HG03135 (cell line): Measurements from ENCODE around the gene POLD4.
A peak's percentile ranks its signal among the peaks of the same experiment; 100 is the strongest.
"Not testable (repeated sequence)": the region's sequence is repeated elsewhere in the genome, so short reads cannot be mapped to it uniquely, and the experiment has no call there.

Experiments used
- ATAC-seq: cut with Tn5 transposase; IDR thresholded peaks from one replicate; pipeline ENCODE4 v1.9.1; 2021; ENCODE audit warnings: mild to moderate bottlenecking, moderate library complexity; ENCODE audit not compliant: unreplicated experiment

The POLD4 gene

DNA sequence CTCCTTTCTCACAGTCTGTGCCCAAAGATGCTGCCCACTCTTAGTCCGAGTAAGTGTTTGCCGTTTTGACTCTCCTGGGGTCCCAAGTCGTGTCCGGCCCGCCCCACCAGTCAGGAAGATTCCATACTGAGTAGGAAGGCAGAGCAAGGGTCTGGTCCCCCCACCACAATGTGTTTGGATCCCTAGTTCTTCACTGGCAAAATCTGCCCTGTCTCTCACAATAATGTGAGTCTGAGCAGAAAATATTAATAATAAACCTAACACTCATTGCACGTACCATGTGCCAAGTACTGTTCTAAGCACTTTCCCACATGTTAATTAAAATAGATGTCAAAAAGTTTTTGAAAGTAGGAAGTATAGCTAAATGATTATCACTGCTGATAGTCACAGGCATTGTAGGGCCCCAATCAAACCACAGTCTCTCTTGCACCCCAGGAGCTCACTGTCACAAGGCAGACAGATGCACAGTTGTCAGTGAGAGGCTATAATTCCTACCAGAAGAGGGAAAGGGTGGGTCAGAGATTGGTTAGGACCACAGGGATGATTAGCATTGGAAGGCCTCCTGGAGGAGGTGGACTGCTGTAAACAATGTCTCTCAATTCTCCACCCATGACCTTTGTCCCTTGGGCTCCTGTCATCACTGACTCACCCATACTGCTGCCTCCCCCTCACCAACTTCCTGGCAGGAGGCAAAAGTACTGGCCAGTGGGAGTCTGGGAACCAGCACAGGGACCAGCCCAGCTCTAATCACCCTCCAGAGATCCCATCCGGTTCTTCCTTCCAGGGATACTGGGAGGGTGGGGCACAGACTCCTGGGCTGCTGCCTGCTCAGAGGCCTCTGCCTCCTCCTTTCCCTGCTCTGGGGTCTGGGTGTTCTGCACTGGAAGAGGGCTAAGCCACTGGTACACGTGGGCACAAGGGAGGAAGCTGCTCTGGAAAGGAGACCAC is 1.0 kb upstream of the POLD4 start:
- no peak for ATAC-seq

DNA sequence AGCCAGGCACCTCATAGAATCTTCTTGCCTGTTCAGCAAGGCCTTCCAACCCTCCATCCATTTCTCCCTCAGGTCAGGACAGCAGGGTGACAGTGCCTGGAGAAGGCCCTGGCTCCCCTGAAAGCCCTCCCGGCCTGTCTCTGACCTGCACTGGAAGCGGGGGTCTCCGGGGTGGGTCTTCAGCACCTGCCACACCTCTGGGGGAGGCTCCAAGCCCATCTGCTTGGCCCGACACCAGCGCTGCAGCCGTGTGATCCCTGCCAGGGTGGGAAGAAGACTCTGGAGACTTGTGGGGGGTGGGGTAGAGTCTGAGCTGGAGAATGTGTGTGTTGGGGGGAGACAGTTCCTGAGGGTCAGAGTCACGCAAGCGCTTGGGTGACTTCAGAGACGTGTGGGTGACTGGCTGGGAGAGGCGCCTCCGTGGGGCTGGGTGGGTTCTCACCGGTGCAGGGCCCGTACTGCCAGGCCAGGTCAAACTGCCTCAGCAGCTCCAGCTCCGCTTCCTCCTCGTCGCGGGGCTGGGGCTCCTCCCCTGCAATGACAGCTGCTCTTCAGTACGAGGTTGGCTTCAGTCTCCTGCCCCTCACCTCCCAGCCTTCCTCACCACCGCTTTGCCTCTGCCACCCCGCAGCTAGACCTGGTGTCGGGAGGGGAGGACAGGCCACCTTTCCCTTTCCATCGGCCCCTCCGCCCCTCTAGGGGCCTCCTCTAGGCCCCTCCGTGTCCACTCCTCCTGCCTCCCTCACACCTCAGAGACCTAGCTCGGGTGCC is 615 bp downstream of the POLD4 start:
- ATAC-seq = peak; percentile 19

DNA sequence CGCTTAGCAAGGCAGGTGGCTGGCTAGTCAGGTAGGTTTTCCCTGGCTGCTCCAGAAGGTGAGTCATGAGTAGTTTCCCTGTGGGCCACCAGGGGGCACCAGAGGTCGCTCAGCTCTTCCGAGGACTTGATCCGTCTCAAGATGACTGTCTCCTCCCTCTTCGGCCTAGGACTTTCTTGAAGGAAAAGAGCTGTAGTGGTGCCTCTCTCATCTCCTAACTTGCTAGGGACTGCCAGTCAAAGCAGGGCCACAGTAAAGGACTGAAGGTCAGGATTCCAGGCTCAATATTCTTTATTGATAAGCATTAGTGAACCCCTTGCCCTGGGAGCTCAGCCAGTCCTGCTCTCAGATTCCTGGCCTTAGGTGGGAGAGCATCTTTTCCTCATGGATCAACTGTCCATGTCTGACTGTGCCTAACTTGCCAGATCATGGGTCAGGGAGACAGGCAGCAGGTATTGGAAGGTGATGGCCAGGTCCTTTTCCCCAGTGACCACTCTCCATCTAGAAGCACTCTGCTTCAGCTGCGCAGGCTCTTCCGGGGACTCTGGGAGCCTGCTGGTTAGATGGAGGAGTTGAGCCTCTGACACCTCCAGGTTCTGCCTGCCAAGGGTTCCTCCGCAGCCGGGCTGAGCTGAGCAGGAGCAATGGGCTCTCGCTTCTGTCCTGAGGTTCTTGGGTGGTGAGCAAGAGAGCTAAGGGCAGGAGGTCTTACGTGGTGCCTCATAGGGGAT is 1.9 kb downstream of the POLD4 start:
- ATAC-seq = no peak

DNA sequence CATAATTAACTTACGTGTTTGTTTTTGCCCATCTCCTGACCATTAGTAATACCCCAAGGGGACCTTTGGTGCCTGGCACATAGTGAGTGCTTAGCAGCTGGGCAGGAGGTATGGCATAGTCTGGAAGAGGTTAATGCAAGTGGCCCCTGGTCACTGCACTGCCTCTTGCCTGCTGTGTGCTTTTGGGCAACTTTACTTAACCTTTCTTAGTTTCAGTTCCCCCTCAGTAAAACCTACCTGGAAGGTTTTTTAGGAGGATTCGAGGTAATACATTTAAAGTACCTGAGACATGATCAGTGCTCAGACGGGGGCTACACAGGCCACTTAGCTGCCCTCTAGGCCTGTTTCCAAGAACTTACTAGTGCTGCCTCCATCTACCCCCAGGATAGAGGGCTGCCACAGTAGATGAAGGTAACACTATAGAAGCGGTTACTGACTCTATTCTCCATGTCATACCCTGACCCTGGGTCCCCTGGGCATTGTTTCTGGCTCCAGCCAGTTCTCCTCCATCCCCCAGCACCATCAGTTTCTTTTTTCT is 3.3 kb downstream of the POLD4 start:
- ATAC-seq = no peak

DNA sequence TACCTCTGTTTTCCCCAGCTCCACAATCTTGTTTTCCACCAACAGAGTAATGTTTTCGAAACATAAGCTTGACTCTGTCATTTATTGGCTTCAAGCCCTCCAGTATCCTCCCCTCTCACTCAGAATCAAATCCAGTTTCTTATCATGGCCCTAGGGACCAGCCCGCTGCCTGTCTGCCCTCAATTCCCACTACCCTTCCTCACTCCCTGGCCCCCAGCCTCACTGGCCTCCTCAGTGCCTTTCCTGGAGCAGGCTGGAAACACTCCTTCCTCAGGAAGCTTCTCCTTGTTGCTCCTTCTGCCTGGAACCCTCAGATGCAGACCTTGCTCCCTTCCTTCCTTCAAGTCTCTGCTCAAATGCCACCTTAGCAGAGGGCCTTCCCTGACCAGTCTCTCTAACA is 3.9 kb downstream of the POLD4 start:
- no peak for ATAC-seq

DNA sequence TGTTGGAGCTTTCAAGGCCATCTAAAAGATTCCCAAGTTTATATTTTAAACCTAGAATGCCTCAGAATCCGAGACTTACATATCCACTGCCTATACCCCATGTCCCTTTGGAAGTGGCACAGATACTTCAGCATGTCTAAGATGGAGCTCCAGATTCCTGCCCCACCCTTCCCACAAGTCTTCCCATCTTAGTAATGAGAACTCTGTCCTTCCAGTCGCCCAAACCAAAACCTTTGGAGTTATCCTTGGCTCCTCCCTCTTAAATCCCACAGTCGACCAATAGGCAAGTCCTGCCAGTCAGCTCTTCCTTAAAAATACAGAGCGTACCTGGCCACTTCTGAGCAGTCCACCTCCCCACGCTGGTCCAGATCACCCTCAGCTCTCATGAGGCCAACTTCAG is 4.3 kb downstream of the POLD4 start:
- no peak for ATAC-seq

DNA sequence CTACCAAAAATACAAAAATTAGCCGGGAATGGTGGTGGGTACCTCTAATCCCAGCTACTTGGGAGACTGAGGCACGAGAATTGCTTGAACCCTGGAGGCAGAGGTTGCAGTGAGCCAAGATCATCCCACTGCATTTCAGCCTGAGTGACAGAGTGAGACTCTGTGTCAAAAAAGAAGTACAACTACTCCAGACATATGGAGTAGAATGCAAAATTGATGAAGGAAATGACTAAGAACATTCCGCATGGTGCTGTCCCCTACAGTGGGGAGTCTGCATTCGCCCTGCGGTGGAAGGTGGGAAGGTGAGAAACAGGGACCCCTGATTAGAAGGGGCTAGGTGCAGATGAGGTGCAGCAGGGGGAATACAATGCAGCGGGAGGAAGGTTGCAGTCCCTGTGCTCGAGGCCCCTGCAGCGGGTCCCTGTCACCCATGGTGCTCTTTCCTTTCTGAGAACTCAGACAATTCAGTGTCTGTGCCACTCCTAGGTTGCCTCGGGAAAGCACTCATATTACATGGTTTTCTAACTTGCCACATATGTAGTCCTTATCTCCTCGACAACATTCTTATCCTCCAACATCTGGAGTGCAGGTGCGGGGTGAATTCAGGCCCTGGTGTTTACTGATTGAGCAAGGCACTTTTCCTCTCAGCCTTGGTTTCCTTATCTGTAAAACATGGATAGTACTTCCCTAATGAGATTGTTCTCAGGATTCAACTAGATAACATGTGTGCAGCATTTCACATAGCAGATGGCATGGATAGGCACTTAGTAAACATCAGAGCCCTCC is 5.2 kb downstream of the POLD4 start:
- ATAC-seq = no peak

DNA sequence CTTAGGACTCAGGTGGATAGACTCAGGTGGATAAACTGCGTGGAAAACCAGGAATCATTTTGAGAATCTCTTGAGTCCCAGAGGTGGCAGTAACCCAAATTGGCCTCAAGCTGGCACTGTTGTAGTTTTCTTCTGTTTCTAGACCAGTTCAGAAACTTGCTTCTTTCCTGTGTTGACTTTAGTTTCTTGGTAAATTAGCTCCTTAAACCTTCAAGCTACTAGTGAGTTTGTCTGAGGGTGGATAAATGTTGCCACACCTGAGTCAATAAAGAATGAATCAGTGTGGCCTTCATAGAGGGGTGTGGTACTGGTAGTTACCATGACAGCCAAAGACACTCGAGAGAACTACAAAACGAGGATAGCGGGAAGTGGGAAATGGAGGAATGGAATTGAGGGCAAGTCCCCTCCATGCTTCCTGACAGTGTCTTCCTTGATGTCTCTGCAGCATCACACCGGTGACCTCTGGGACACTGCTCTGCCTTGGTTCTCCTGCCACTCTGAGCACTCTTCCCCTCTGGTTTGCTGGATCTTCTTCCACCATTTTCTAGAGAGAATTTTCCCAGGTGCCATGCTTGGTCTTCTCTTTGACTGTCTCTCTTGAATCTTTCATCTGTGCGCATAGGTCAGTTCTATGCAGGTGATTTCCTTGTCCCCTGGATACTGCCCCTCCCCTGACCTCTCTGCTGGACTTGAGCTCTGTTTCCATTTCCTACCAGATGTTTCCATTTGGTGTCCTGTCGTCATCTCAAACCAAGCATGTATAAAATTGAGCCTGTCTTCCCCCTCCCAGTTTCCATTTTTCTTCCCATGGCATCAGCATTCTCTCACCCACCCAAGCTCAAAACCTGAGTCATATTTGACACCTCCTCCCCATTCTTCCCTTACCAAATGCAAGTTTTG is 7.2 kb downstream of the POLD4 start:
- no peak for ATAC-seq

DNA sequence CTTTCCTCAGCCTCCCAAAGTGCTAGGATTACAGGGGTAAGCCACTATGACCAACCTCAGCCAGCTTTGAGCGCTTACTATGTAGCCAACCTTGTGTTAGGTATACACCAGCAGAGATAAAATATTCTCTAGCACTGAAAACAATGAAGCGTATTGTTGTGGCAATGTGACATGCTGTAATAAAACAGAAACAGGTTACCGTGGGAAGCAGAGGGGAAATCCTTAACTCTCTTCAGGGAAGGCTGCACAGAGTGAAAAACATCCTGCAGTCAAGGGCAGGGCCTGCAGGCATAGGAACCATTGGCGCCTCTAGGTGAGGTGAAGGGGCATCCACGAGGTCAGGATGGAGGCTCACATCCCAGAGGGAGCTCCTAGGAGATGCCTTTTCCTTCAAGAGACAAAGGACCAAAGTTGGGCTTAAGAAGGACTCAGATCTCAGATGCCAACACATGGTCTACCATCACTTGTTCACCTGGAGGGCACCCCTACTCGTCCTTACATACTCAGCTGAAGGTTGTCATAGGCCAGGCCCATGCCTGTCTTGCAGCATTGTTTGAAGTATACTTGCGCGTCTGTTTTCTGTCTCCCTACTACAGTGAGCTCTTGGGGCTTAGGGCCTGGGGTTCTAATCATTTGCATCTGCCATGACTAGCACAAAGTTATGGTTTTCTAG is 8.0 kb downstream of the POLD4 start:
- ATAC-seq = no peak

DNA sequence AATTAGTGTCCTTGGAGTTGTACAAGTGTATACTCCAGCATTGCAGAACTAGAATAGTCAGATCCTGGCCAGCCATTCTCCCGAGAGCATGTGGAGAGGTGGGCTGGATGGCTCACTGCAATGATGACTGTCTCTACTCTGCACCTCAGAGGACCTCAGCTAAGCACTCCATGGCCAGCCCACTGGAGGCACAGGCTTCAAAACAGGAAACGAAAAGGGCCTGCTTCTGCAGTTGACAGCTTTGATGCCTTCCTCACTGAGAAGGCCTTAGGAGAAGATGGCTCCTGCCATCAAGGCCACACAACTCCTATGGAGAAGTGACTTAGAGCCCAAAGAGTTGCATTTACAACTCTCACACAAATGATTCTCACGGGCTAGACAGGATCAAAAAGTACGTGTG is 9.1 kb downstream of the POLD4 start:
- ATAC-seq = no peak

DNA sequence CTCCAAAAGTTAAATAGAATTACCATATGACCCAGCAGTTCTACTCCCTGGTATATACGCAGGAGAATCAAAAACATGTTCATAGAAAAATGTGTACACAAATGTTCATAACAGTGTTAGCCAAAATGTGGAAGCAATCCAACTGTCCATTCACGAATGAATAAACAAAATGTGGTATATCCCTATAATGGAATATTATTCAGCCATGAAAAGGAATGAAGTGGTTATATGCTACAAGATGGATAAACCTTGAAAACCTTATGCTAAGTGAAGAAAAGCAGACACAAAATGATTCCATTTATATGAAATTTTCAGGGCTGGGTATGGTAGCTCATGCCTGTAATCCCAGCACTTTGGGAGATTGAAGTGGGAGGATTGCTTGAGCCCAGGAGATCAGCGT is 16.1 kb downstream of the POLD4 start:
- no peak for ATAC-seq

DNA sequence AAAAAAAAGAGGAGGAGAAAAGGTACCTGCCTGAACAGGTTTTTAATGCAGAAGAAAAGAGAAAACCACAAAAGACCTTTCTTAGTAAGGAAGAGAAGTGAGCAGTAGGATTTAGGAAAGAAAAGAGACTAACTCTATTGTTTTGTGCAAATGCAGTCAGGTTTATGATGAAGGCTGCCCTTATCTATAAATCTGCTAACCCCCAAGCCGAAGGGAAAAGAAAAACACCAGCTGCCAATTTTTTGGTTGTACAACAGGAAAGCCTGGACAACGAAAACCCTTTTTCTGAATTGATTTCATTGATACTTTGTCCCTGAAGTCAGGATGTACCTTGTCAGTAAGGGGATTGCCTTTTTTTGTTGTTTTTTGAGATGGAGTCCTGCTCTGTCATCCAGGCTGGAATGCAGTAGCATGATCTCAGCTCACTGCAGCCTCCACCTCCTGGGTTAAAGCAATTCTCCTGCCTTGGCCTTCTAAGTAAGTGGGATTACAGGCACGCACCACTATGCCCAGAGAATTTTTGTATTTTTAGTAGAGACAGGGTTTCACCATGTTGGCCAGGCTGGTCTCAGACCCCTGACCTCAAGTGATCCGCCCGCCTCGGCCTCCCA is 21.2 kb downstream of the POLD4 start:
- ATAC-seq = no peak

DNA sequence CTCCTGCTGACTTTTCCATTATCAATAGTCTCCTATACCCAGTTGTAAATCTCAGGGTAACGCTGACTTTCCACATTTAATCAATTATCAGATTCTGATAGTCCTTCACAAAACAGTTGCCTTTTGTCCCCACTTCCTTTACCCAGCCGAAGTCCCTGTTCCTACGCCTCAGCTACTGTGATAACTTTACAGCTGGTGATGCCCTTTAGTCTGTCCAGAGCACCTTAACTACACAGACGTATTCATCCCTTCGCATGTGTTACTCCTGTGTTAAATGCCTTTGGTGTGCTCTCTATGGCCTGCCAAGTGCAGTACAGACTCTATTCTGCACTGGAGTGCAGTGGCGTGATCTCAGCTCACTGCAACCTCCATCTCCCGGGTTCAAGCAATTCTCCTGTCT is 29.8 kb downstream of the POLD4 start:
- ATAC-seq = no peak

DNA sequence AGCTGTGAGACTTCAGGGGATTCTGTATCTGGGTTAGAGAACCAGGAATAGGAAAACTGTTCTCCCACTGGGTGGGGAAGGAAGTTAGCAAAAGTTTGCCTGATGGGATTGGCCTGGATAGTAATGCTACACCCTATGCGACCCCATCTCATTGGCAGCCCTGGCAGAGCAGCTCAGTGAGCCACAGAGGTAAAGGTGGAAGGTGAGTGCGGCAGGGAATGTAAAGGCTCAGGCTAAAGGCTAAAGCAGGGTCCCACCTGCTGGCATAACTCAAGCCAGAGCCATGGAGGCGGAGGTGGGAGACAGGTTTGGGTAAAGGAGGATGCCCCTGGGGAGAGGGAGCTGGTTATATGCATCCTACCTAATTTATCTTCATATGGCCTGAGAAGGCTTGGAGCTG is 31.3 kb downstream of the POLD4 start:
- no peak for ATAC-seq

DNA sequence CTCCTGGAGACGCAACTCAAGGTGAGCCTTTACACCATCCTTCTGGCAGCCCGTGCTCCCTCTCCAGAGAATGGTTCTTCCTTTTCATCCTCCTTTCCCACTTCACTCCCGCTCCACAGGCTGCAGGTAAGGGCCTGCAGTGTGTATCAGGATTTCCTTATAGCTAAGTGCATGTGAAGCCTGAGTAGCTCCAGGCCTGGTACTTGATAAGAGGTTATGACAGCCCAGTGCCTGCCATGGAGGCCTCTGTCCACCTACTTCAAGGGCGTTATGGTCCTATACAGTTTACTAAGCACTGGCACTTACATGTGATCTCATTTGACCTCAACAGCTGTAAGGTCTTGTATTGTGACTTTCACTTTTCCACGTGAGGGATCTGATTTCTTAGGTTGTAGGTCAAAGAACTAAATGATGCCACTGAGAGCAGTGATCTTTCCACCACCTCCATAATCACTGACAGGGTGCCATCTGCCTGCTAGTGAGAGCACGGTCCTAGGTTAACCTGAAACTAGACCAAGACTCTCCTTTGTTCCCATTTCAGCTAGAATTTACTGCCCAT is 32.0 kb downstream of the POLD4 start:
- no peak for ATAC-seq

DNA sequence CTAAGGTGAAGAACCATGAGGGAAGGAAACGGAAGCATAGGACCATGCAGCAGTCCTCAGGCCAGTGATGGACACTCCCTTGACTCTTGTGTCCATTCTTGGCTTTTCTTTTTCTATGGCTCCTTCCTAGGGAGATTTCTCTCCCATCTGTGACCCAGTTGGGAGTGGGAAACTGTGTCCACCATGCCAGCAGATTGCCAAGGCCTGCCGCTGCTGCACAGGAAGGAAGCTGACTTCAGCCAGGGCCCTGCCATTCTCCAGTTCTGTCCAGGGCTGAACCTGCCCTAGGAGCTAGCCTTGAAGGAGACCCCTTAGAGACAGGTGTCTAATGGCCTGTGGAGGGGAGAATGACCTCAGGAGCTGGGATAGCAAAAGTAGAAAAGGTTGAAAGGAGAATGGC is 32.7 kb downstream of the POLD4 start:
- no peak for ATAC-seq

DNA sequence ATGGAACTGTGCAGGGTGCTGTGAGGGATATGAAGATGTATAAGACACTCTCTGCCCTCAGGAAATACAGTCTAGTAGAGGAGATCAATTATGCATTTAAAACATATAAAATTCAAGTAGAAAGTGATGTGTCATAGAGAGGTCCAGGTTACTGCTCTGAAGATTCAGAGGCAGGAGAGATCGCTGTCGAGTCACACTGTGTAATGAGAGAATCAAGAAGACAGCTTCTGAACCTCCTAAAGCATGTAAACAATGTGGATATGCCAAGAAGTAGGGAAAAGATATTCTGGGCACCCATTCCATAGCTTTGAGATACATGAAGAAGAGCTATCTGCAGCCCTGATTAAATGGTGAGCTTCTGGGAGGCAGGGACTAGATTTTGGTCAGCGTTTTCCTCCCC is 33.3 kb downstream of the POLD4 start:
- ATAC-seq = no peak

DNA sequence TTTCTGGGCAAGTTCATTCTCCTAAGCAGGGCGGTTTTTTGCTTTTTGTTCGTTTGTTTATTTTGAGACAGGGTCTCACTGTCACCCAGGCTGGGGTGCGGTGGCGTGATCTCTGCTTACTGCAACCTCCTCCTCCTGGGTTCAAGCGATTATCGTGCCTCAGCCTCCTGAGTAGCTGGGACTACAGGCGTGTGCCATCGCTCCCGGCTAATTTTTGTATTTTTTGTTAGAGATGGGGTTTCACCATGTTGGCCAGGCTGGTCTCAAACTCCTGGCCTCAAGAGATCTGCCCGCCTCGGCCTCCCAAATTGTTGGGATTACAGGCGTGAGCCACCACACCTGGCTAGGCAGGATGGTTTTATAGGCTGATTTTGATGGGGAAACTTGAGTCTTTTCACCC is 34.5 kb downstream of the POLD4 start:
- not testable (repeated sequence) for ATAC-seq
